Retinal pigment epithelial cell (primary cell): ENCODE results near the gene ZNF365.

Experiments
- DNase-seq: peaks from one replicate; pipeline ENCODE4 v3.0.0-alpha.2; 2010; ENCODE audit warnings: low read depth
- H3K4me3 ChIP-seq: 2 replicates; pipeline ENCODE4 v1.5.1; 2011; ENCODE audit warnings: mild to moderate bottlenecking, low read length, control low read depth, moderate library complexity
- CTCF ChIP-seq: conservative IDR thresholded peaks from 2 replicates; pipeline ENCODE4 v1.5.1; 2011; ENCODE audit warnings: low read depth, low read length, control low read depth, inconsistent platforms

The ZNF365 gene

GRCh38 chr10:62384447-62385081 is 10.4 kb downstream of the ZNF365 start:
- H3K4me3 ChIP-seq = no peak overlapping the region
- TF ChIP-seq CTCF = no peak
- no peak for DNase-seq

GRCh38 chr10:62386356-62387320 is 12.5 kb downstream of the ZNF365 start:
- no peak for TF ChIP-seq CTCF
- no peak overlapping the region for H3K4me3 ChIP-seq
- DNase-seq = no peak

GRCh38 chr10:62388328-62388727 is 14.2 kb downstream of the ZNF365 start:
- DNase-seq = no peak
- no peak for TF ChIP-seq CTCF
- H3K4me3 ChIP-seq = no peak overlapping the region

GRCh38 chr10:62390497-62391176 is 16.5 kb downstream of the ZNF365 start:
- TF ChIP-seq CTCF = no peak
- DNase-seq = no peak
- H3K4me3 ChIP-seq = no peak overlapping the region

- TF ChIP-seq CTCF = no peak
- no peak for DNase-seq
- H3K4me3 ChIP-seq = no peak overlapping the region
Observed at GRCh38 chr10:62393237-62393636, 19.1 kb downstream of the ZNF365 start.

- no peak for TF ChIP-seq CTCF
- no peak overlapping the region for H3K4me3 ChIP-seq
- DNase-seq = no peak
Observed at GRCh38 chr10:62394556-62395018, 20.4 kb downstream of the ZNF365 start.
